NT2/D1 (cell line): ENCODE measurements around the gene SLC47A2.

ENCODE experiments used
- DNase-seq: peaks from one replicate; pipeline ENCODE4 v3.0.0-alpha.2; 2011; ENCODE audit warnings: low read depth, low spot score
- H3K27me3 ChIP-seq: 2 replicates; pipeline ENCODE4 v1.6.0; 2011; ENCODE audit warnings: mild to moderate bottlenecking; ENCODE audit not compliant: insufficient read length, insufficient read depth
- H3K36me3 ChIP-seq: 2 replicates; pipeline ENCODE4 v1.6.1; 2011; ENCODE audit warnings: mild to moderate bottlenecking, low read length, mixed read lengths; ENCODE audit not compliant: insufficient read depth, insufficient read length
- H3K4me1 ChIP-seq: 2 replicates; pipeline ENCODE4 v1.5.1; 2011; ENCODE audit not compliant: insufficient read depth, insufficient read length
- H3K4me3 ChIP-seq: 2 replicates; pipeline ENCODE4 v1.5.1; 2011; ENCODE audit warnings: low read depth; ENCODE audit not compliant: insufficient read length
- H3K9ac ChIP-seq: 2 replicates; pipeline ENCODE4 v1.6.0; 2011; ENCODE audit warnings: low read depth; ENCODE audit not compliant: insufficient read length
- H3K9me3 ChIP-seq: 2 replicates; pipeline ENCODE4 v1.5.1; 2011; ENCODE audit warnings: mild to moderate bottlenecking, low read length; ENCODE audit not compliant: insufficient read depth
- SUZ12 ChIP-seq: IDR thresholded peaks from 2 replicates; pipeline ENCODE4 v1.6.1; 2011; ENCODE audit not compliant: insufficient read length, insufficient read depth; ENCODE audit errors: extremely low read depth
- YY1 ChIP-seq: IDR thresholded peaks from 2 replicates; pipeline ENCODE4 v1.6.1; 2011; ENCODE audit not compliant: insufficient read length, insufficient read depth
- ZNF274 ChIP-seq: IDR thresholded peaks from 2 replicates; pipeline ENCODE4 v1.6.1; 2011; ENCODE audit warnings: mild to moderate bottlenecking, low read depth, low read length

The SLC47A2 gene

DNA sequence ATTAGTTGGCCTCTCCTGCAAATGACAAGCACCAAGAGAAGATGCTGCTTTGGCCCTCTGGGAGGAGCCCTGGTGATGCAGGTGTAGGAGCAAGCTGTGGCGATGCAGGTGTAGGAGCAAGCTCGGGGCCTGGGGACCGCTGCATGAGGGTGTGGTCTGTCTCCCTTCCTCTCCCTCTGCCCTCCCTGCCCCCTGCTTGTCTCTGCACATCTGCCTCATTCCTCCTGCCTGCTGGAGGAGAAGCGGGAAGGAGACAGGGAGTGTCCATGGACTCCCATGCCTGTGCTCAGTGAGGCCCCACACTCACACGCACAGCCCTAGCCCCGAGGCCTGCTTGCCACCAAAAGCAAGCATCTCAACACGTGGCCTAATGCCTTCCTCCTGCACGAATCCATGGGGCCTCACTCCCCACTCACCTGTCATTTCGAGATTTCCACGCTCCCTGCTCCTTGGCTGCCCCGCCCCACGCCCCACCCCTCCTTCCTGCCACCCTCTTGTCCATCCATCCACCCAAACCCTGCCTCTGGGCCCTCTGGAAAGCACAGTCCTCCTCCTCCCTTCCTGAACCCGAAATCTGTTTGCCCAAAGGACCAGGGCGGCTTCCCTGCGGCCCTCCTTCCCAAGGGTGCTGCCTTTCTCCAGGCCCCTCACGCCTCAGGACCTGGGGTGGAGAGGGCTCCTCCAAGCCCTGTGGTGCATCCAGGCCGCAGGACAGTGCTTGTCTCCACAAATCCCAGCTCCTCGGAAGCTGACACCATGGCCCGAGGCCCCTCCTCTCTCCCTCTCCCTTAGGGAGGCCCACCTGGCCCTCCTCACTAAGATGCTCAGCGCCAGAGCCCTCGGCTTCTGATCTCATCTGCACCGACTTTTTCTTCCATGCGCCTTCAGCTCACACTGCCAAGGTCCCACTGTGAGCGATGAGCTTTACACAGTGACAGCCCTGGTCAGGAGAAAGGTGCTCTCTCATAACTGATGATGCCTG, 43.5 kb upstream of the SLC47A2 start:
- Histone ChIP-seq H3K36me3 (no peaks in the 10 kb centered on the region), H3K9me3 (no peaks in the 10 kb centered on the region), H3K27me3 (no peaks in the 10 kb centered on the region), H3K4me3 (no peak overlapping the region), H3K4me1 (no peaks in the 10 kb centered on the region), H3K9ac (no peak overlapping the region)
- no peak for TF ChIP-seq SUZ12
- TF ChIP-seq ZNF274 = no peak
- TF ChIP-seq YY1 = no peak
- DNase-seq = no peak

DNA sequence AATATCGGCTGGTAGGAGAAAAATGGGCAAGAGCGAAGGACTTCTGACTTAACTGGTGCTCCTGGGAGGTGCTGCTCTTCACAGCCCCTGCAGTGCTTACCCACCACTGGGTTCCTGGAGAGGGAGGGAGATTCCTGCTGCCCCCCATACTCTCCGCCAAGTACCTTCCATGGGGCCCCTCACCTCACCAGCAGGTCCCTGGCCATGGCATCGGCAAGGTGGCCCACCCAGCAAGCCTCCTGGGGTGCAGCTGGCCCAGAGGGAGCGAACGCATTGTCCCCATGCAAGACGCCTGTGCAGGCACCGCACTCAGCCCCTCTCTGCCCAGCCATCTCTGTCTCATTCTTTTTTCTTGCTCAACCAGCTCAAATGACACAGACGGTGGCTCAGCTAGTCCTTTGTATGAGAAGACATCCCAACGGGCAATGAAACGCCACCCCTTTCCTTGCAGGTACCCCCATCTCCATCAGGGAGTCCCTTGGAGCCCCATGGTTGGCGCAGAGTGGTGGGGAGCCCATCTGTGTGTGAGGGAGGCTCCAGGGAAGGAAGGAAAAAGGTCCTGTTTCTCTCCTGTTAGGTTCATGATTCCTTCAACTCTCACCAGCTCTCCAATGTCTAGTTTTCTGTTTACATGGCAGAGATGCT, 41.3 kb upstream of the SLC47A2 start:
- Histone ChIP-seq H3K9ac (no peak overlapping the region), H3K4me1 (no peaks in the 10 kb centered on the region), H3K36me3 (no peaks in the 10 kb centered on the region), H3K9me3 (no peaks in the 10 kb centered on the region), H3K4me3 (no peak overlapping the region), H3K27me3 (no peaks in the 10 kb centered on the region)
- TF ChIP-seq SUZ12 (no peak), ZNF274 (no peak), YY1 (no peak)
- no peak for DNase-seq

DNA sequence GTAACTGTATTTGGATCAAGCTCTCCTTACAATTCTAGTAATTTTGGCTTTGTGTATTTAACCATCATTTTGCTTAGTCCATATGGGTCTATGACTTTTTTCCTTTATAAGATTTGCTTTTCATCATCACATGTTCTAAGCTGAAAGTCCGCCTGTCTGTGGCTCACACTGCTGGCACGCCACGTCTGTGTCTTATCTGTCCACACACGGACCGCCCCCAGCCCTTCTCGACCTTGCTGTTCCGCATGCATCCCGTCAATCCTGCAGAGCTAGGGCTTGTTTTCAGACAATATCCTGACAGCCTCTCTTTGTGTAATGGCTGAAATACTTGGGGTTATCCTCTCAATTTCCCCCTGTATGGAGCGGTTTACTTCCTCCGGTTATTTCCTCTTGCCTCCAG, 40.2 kb upstream of the SLC47A2 start:
- no peaks in the 10 kb centered on the region for H3K36me3 ChIP-seq
- H3K9ac ChIP-seq = no peak overlapping the region
- H3K27me3 ChIP-seq = no peaks in the 10 kb centered on the region
- TF ChIP-seq YY1 (no peak), SUZ12 (no peak), ZNF274 (no peak)
- no peak for DNase-seq
- no peaks in the 10 kb centered on the region for H3K4me1 ChIP-seq
- H3K4me3 ChIP-seq = no peak overlapping the region
- H3K9me3 ChIP-seq = no peaks in the 10 kb centered on the region

DNA sequence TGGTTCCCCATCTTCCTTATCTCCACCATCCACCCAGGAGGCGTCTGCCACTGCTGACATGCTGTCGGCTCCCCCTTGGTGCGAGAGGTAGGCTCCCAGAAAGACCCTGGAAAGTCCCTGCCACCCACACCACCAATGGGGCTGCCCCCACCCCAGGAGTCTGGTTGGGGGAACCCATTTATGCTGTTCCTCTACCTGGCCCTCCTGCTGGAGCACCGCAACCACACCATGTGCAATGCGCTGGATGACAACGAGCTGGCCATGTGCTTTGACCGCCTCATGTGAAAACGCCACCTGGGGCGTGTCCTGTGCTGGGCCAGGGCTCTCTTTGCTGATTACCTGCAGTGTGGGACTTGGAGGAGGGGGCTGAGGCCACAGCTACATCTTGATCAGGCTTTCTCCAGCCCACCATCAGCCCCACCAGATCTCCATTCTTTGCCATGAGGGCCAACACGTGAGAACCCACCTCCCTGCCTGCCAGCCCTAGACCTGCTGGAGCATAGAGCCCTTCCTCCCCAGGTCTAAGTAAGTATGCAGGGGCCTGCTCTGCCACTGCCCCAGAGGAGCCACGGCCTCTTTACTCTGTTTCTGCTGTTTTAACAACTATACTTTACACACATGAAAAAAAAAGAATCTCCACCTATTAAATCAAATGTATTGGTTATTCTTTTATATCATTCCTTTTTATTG, 39.6 kb upstream of the SLC47A2 start:
- Histone ChIP-seq H3K9me3 (no peaks in the 10 kb centered on the region), H3K27me3 (no peaks in the 10 kb centered on the region), H3K4me1 (no peaks in the 10 kb centered on the region), H3K36me3 (no peaks in the 10 kb centered on the region), H3K4me3 (no peak overlapping the region), H3K9ac (no peak overlapping the region)
- TF ChIP-seq YY1 (no peak), SUZ12 (no peak), ZNF274 (no peak)
- no peak for DNase-seq

DNA sequence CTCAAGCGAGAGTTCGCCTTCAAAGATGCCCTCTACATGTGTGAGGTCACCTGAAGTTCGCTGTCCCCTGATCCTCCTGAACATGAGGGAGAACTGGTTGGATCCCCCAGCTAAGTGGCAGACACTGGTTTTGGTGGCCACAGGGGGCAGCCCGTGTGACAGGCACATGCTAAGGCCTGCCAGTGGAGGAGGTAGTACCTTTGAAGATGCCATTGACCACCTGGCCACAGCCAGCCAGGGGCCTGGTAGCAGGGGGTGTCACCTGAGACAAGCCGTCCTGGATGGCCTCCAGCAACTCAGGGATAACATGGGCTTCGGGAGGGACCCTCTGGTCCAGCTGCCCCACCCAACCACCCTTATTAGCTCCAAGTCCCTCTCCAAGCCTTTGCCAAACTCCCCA, 39.0 kb upstream of the SLC47A2 start:
- Histone ChIP-seq H3K4me3 (no peak overlapping the region), H3K9ac (no peak overlapping the region), H3K9me3 (no peaks in the 10 kb centered on the region), H3K27me3 (no peaks in the 10 kb centered on the region), H3K36me3 (no peaks in the 10 kb centered on the region), H3K4me1 (no peaks in the 10 kb centered on the region)
- DNase-seq = no peak
- no peak for TF ChIP-seq ZNF274
- TF ChIP-seq SUZ12 = no peak
- TF ChIP-seq YY1 = no peak

DNA sequence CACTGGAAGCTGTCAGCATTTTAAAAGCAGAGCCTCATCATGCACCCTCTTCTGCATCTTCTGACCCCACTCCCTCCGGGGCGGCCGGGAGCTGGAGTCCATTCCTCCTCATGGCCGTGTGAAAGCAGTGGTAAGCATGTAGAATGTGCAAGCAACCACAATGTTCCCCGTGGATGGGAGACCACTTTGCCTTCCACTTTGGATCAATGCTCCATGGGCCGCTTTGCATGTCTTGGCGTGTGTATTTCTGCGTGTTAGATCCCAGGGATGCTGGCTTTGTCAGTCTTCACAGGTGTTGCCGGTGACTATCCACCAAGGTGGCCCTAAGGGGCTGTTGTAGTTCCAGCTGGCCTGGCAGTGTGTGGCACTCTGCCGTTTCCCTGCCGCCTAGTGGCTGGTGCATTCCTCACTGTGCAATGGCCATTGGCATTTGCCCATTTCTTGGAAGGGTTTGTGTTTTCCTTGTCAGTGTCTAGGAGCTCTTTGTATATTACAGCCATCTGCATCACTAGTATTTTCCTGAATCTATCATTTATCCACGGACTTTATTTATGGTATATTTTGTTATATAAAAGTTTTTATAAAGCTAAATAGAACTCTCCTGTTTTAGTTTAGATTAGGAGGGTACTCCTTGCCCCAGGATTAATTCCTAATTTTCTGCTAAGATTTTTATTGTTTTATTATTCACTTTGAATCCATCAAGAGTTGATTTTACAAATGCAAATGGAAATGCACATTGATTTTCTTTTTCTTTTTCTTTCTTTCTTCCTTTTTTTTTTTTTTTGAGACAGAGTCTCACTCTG, 37.5 kb upstream of the SLC47A2 start:
- Histone ChIP-seq H3K27me3 (no peaks in the 10 kb centered on the region), H3K4me1 (no peaks in the 10 kb centered on the region), H3K9me3 (no peaks in the 10 kb centered on the region), H3K9ac (no peak overlapping the region), H3K36me3 (no peaks in the 10 kb centered on the region), H3K4me3 (no peak overlapping the region)
- TF ChIP-seq YY1 (no peak), SUZ12 (no peak), ZNF274 (no peak)
- no peak for DNase-seq
